Epidermal melanocyte (primary cell): ENCODE data around the gene C10orf105.

ENCODE experiments used
- DNase-seq: peaks from one replicate; pipeline ENCODE4 v3.0.0; 2011; ENCODE audit warnings: low spot score; ENCODE audit not compliant: insufficient read length

The C10orf105 gene, protein sequence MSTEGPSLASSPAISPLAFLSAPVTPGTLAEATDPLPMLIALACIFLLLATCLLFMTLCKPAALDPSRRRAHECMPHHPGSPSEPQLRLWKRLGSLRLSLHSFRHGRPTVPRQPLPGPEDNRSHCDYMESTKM

DNA sequence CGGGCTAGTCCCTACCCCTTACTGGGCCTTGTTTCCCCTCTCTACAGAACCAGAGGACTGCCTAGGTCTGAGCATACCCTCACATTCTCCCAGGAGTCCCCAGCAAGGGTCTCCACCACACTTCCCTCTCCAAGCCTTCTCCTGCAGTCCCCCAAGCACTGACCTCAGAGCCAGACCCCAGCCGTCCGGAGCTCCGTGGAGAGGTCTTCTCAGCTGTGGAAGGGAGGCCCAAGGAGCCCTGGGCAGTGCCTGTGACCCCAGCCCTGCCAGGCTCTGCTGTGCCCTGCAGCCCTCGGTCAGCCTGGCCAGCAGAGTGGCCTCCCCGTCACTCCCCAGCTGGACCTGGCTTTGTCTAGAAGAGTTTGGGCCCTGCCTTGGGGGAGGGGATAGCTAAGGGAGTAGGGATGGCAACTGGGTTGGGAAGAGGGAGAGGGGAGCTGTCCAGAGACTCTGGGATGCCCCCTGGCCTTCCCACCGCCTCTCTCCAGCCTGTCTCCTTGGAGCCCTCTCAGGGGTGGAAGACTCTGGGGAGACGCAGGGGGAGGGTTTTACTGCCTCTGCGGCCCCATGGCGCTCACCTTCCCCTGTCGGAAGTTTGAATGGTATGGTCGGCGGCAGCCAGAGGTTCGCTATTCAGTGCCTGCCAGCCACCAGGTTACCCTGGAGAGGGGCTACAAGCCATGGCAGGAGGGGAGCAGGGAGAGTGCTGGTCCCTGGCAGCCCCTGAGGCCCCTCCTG lies at the start of gene C10orf105:
Gene C10orf105, minus strand, starts transcription at position 315 of the 738 bp plus-strand sequence. CDS start 3,441 bp downstream, outside the sequence.
- no peak for DNase-seq

DNA sequence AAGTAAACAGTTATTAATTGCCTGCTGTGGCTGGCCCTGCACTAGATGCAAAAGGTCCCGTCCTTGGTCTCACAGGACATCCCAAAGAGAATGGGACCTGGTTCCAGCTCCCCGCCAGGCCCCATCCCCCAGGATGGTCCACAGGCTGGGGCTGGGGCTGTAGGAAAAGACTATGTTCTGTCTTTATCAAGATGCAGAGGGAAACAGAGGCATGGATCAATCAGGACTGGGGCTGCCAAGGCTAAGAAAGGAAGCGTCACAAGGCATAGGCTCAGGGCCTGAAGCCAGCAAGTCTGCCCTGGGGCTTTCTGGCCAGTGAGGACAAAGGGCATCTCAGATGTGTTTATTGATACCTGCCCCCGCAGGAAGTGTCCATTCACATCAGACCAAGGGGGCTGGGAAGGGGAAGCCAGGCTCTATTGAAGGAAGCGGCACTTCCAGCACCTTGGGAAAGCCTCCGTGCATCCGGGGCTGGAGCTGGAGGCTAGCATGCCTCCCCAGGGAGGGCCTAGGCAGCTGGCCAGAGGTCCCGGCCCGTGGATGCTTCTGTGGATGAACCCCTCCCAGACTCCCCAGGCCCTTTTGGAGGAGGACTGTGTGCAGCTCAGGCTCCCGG lies 48.0 kb upstream of the C10orf105 start:
- no peak for DNase-seq

DNA sequence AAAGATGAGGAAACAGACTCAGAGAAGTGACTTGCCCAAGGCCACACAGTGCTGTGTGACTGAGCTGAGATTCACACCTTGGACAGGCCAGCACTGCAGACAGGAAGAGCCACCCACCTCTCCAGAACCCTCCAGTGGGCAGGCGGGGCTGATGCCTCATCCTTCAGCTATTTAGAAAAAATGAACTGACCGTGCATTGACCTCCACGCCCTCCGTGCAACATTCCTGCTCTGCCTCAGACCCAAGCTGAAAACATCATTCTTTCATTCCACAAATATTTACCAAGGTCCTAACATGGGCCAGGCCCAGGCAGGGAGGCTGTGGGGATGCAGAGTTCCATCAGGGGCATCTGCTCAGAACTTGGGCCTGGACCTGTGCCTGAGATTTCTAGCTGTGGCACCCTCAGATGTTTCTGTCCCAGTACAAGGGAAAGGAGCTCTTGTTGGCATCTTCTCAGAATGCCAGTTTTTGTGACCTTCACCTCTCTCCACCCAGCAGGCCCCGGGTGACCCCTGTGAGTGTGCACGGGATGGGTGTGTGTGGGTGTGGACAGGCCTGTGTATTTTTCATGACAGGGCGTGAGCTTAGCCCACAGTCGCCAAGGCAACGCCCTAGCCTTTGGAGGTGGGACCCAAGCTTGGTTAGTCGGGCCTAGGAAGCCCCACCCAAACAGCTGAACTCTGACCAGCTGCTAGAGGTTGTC lies 47.3 kb upstream of the C10orf105 start:
- DNase-seq = peak; percentile 76

DNA sequence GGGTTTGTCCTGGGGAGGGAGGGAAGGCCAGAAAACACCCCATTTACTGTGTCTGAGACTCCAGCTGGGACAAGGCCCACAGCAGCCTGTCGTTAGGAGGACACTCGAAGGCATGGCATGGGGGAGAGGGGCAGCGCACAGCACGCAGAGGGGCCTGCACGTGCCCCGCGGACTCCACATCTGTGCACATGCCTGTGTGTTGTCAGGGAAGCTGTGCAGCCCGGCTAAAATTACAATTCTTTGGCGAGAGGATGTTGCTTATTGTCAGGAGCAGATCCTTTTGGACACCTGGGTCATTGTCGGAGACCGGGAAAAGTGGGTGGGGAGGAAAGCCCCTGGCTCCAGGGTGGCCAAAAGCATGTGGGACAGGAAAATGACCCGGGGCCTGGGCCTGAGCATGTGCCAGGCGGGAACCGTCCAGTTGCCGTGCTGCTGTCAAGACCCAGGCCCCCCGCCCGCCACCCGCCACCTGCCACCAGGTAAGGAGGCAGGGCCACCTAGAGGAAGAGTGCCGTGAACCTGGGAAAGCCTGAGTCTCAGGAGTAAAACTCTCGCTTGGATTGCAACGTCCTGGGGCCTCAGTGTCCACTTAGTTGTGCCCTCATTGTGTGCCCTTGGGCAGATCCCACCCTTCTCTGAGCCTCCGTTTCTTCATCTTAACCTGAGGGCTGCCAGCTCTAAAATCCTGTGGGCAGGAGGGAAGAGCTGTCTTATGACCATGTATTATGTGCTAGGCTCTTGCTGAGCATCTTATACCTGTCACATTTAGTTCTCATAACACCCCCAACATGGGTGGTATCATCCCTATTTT lies 46.5 kb upstream of the C10orf105 start:
- DNase-seq = no peak

DNA sequence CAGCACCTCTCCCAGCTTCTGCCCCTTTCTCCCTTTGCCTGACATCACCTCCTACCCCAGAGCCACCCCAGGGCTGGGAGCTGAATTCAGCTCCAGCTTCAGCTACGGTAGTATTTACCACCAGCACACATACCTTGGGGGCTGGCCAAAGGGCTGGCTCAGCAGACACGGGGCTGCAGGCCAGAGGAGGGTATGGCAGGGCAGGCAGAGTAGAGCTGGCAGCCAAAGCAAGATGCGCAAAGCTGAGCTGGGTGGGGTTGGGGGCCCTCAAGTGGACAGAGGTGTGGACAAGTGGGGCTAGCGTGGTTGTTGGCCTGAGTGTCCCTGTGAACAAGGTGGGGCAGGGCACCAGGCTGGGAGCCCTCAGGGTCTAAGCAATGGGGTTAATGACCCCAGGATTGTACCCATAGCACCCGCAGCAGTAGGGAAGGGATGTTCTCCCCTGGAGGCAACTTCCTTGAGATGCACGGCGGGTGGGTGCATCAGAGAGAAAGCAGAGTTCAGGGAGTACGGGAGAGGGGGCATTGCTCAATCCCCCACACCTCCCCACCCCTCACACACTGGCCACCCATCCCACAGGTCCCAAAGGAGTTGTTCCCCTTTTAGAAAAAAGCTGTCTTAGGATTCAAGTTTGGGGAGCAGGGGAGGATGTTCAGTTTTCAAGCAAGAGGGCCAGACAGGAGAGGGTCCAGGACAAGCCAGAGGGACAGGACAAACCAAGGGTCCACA lies 45.8 kb upstream of the C10orf105 start:
- no peak for DNase-seq

DNA sequence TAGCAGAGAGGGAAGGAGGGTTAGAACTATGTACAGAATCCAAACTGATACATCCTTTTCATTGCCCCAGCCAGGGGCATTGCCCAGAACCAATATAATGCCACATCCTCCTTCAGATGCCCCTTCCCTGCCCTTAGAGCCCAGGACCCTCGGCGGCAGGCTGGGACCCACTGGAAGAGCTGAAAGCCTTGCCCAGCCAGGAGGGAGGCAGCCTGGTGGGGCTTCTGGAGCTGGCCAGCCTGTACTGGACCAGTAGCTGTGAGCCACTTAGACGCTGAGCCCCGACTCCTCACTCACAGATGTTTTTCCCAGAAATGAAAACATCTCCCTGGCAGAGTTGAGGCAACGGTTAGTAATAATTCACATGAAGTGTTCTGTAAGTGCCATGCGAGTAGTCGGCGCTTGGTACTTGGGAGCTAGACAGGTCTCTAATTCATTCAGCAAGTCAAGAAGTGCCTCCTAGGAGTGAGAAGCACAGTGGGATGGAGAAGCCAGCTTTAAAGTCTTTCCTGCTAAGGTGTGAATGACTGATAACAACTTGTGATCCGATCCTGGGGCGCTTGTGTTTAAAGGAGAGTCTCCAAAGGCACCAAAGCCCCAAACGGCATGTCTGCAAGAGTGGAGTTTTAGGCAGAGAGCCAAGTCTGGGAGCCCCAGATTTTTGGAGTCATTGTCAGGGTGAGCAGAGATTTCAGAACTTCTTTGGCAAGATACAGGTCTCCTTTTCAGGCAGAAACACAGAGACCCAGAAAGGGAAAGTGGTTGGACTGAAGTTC lies 44.0 kb upstream of the C10orf105 start:
- DNase-seq = no peak

DNA sequence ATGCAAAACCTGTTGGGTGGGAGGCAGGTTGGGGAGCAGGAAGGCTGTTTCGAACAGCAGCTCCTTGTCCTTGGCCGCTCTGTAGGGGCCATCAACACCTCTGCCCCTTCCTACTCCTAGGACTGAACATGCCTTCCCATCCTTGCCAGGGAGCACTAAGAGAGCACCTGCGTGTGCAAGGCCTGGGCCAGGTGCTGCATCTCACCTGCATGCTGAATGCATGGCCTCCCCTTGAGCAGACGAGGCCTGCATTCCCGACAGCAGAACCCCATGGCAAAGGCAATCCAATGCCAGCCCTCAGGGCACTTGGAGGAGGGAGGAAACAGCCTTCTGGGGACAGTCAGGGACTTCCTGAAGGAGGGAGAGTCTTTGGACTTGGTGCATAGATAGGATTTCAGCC lies 42.7 kb upstream of the C10orf105 start:
- no peak for DNase-seq

DNA sequence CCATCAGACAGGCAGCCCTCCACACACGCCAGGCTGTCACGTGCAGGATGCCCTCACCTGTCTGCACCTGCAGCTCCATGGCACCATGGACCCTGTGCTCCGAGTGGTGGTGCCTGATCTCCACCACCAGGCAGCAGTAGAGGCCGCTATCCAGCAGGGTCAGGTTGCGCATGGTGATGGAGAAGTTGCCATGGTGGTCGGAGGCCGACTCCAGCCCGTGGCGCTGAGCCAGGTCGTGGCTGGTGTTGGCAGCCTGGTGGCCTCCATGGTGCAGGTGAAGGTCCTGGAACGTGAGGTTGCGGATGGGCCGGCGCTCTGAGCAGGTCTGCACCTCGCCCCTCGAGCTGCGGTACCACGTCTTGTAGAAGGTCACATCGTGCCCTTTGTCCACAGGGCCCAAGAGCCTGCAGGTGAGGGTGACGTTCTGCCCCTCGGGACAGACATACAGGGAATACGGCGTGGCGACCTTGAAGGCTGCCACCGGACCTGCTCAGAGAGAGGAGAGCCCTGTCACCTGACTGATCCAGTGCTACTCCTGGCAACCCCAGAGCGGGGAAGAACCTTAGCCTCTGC lies 42.0 kb upstream of the C10orf105 start:
- no peak for DNase-seq

DNA sequence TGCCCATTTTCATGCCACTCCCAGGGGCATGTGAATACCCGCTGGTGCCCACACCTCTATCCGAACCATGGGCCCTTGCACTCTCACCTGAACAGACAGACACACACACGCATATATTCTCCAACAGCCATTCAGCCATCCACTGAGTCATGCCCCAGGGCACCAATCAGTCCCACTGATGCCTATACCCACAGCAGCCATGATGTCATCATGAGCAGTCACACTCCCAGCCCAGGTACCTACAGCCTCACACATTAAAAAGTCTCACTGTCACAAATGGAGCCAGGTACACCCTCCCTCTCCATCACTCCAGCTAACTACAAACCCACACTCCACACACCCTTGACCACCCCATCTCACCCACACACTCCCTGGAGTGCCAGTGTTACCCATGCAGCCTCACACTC lies 41.5 kb upstream of the C10orf105 start:
- DNase-seq = no peak

DNA sequence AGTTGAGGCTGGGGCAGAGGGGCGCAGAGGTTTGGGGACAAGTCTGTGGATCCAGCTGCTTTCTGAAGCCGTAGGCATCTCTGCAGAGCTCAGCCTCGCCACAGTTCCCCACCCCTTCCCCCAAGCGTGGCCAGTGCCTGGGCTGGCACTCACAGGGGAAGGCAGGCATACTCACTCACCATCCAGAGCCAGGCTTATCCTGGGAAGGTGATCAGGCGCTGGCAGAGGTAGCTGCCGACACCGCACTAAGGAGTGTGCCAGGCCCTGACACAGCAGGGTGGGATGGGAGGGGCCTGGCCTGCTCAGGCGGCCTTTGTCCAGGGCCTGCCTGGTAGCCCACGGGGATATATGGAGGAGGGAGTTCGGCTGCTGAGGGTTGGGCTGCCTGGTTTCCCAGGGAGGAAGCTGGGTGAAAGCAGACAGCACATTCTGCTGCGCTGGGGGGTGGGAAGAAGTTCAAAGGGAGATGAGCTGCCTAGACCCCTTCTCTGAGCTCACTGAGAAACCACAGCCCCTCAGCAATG lies 37.9 kb upstream of the C10orf105 start:
- DNase-seq = no peak

DNA sequence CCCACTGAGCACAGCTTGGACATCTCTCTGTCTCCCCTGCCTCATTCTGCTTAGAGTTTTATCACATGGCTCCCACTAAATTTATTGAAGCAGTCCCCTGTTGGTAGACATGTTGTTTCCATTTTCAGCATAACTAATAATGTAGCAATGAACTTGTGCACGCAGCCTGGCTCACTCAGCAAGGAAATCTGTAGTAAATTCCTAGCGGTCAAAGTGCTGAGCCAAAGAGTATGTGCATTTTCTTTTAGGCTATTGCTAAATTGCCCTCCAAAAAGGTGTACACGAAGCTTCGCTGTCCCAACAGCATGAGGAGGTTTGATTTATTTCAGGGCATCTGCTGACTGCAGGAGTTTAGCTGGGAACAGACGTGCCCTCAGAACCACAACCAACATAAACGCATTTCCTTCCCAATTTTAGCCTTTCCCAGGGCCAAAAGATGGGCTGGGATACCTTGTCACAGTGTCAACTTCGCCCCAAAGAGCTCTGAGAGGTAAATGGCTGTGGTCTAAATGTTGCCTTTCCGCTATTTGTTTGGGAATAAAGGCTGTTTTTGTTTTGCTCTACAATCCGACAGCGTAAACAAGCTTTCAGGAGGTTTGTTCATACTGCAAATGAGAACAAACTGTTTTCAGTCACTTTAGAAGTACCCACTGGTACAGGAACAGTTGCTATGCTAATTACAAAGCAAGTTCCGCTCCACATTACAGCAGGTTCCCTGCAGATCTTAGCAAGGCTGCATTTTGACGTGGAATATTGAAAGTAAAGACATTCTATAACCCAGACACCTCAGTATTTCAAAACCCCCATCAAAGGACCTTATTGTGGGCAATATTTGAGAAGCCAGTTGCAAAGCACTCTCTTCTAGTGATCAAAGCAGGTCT lies 37.0 kb upstream of the C10orf105 start:
- peak; percentile 42 for DNase-seq

DNA sequence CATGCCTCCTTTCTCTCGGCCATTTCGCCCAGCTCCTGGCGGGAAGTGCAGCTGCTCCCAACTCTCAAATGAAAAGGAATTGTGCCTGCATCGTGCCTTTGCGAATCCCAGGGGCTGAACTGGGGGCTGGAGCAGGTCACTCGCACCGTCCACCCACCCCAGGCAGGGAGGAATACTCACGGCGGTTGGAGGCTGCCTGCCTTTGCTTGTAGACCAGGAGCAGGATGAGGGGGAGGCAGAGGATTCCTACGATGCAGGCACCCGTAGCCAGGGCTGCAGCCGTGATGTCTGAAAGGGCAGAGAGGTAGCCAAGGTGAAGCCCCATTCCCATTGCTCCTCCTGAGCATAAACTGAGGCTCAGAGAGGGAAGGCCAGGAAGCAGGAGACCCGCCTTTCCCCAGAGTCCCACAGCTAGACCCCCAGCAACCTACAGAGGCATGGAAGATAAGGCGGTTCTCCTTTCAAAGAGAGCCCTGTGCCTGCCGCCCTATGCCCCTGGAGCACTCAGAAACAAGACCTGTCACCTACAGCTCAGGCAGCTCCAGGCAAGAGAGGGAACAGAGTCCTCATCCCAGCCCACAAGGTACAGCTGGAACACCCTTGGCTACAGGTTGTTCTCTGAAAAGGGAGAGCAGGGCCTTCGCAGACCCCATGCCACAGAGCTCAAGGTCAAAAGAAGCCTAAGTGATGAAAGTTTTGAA lies 35.8 kb upstream of the C10orf105 start:
- no peak for DNase-seq

DNA sequence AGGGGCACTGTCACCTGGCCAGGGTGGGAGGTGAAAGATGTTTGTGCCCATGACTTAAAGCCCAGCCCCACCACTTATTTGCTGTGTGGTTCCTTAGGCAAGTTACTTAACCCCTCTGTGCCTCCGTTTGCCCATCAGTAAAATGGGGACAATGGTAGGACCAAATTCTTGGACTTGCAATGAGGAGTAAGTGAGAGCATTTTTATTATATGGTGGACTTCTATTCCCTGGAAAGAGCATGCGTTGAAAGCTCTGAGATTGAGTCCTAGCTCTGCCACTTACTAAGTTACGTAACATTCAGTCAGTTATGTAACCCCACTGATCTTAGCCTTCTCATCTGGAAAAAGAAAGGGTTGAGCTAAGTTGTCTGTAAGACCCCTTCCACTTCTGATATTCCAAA lies 35.0 kb upstream of the C10orf105 start:
- no peak for DNase-seq

DNA sequence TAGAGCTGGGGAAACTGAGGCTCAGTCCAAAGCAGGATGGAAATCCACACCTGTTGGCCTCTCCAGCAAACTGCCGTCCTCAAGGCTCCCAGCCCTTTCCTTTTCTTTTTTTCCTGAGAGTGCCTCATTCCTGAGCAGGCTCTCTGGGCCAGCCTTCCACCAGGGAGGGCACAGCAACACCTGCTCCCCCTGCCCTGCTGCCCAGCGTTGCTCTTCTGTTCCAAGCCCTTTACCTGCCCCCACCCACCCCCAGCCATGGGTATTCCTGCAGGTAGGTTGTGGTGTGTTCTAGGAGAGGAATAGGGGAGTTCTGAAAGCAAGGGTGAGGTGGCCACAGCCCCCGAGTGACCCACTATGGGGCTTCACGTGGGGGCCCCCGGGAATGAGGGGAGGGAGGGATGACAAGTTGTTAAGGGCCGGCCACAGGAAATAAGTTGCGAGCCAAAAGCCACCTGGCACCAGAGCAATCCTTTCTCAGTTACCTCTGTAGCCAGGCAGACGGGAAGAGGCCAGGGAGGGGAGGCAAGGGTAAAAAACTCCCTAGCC lies 34.5 kb upstream of the C10orf105 start:
- no peak for DNase-seq

DNA sequence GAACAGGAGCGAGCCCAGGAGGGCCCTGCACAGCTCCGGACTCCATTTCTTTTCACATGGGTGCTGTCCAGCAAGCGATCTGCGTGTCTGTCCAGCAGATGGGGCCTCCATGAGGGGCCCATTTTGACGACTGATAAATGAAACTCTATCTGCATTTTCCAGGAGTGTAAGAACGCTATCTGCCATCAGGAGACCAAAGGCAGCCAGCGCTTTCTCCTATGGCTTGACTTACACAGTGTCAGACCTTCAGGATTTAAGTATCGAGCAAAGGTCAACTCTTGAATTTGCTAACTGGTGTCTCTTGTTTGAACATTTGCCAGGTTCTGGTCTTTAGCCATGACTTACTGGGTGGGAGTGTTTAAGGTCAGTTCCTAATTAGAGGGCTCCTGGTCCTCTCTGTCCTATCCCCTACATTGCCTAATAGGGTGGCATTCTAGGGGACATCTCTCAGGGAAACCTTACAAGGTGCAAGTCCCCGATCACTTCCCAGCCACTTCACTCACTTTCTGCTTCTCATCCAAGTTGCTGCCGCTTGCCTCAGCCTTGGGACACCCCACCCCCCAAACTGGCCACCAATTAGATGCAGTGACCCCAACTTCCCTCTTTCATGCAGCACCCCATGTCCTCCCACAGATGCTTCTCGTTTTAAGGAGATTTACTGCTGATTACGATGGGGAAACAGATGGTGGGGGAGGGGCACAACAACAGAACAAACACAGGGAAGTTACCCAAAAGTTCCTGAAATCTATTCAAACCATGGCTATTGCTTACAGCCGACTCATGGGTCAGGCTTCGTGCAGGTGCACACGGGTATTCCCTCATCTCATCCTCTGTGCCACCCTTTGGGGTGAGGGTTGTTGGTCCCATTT lies 33.7 kb upstream of the C10orf105 start:
- DNase-seq = no peak

DNA sequence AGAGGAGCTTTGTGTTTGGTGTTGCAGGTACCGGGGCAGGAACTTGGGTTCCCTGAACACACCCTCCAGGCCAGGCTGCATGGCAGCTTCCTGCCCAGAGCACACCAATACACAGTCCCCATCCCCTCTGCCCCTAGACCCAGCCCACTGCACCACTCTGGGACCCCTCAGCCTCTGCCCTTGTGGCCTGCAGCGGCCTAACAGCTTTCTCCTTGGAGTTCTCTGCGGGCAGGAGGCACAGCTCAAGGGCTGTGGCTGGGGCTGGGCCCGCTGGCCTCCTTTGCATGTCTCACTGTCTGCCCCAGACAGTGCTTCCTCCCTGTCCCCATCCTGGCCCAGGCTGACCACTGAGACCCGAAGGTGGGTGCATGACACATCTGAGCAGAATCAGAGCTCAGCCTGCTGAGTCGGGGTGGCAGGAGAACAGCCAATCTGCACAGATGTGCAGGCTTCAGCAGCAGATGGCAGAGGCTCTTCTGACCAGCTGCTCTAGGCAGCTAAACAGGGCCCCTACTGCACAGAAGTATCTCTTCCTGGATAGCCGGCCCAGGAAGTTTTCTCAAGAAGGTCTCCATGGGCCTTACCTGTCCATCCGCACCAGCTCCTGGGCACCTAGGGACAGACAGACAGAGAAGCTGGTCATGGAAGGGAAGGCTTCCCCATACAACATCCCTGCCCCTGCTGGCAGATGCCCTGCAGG lies 33.0 kb upstream of the C10orf105 start:
- DNase-seq = no peak
